H1 (cell line): ENCODE data around the gene TRNAU1AP. TPM values are rescaled to one million over a fixed set of nuclear protein-coding genes. Genes with fewer than 3 reads are reported as not detected.

Source experiments
- CTCF ChIA-PET: fragments of 300-600 bp; sonication (Branson Sonifier 250); formaldehyde crosslinking; loops from one replicate; lab custom pipeline; 2021; ENCODE audit not compliant: partially characterized antibody; lab: Charles Lee
- POLR2A ChIA-PET: fragments of 300-600 bp; sonication (Branson Sonifier 250); formaldehyde crosslinking; loops from one replicate; lab custom pipeline; 2021; ENCODE audit warnings: inconsistent platforms; ENCODE audit not compliant: partially characterized antibody; lab: Charles Lee
- DNase-seq, 2 experiments: peaks; one replicate each; pipeline versions ENCODE4 v3.0.0 to v3.0.0-alpha.2; 2010 to 2022; ENCODE audit warnings: low spot score in 2 of 2, low read depth in 1 of 2, mixed read lengths in 1 of 2
- FAIRE-seq: peaks from 2 replicates; lab custom pipeline; 2011; peaks lifted over from hg19 to GRCh38; lab: Jason Lieb, UNC
- H2AFZ ChIP-seq: 2 replicates; pipeline ENCODE4 v1.8.1; 2012; ENCODE audit warnings: low read length, inconsistent platforms
- H2AK5ac ChIP-seq: 2 replicates; pipeline ENCODE4 v1.6.1; 2013; ENCODE audit warnings: low read depth, low read length
- H2BK120ac ChIP-seq: replicated peaks from 2 replicates; pipeline ENCODE3; 2013; ENCODE audit warnings: low read depth, low read length, inconsistent platforms
- H2BK12ac ChIP-seq: 2 replicates; pipeline ENCODE4 v1.6.1; 2013; ENCODE audit warnings: low read depth, low read length
- H2BK15ac ChIP-seq: 2 replicates; pipeline ENCODE4 v1.6.1; 2013; ENCODE audit warnings: low read length
- H2BK20ac ChIP-seq: 2 replicates; pipeline ENCODE4 v1.6.1; 2013; ENCODE audit warnings: low read length
- H2BK5ac ChIP-seq: 2 replicates; pipeline ENCODE4 v1.6.1; 2013; ENCODE audit warnings: low read depth, low read length
- H3K14ac ChIP-seq: 2 replicates; pipeline ENCODE4 v1.6.1; 2013; ENCODE audit warnings: inconsistent platforms; ENCODE audit not compliant: insufficient read length
- H3K18ac ChIP-seq: 2 replicates; pipeline ENCODE4 v1.6.1; 2013; ENCODE audit warnings: low read length; ENCODE audit errors: extremely low read depth
- H3K23ac ChIP-seq: 2 replicates; pipeline ENCODE4 v1.6.1; 2013; ENCODE audit warnings: inconsistent platforms; ENCODE audit not compliant: insufficient read length
- H3K23me2 ChIP-seq: 2 replicates; pipeline ENCODE4 v1.6.1; 2013; ENCODE audit warnings: low read depth, low read length
- H3K27ac ChIP-seq: 2 replicates; pipeline ENCODE4 v1.6.1; 2011; ENCODE audit warnings: low read depth, low read length, inconsistent platforms
- H3K27me3 ChIP-seq, 4 experiments: replicated peaks in 1 of 4; 1 replicate in 1 of 4; 2 replicates in 3 of 4; pipeline versions ENCODE4 v1.6.1 to v1.8.1; 2011 to 2013; ENCODE audit warnings: low read length in 3 of 4, mild to moderate bottlenecking in 3 of 4, inconsistent platforms in 2 of 4, mixed read lengths in 2 of 4, moderate library complexity in 1 of 4; ENCODE audit not compliant: control insufficient read depth in 3 of 4, insufficient read depth in 3 of 4; ENCODE audit errors: extremely low read depth in 1 of 4
- H3K36me3 ChIP-seq, 4 experiments: 2 replicates each; pipeline versions ENCODE4 v1.6.1 to v1.8.1; 2011 to 2013; ENCODE audit warnings: mild to moderate bottlenecking in 4 of 4, low read length in 3 of 4, moderate library complexity in 2 of 4, control low read depth in 1 of 4, inconsistent platforms in 1 of 4; ENCODE audit not compliant: insufficient read depth in 4 of 4, control insufficient read depth in 2 of 4
- H3K4ac ChIP-seq: replicated peaks from 2 replicates; pipeline ENCODE3; 2013; ENCODE audit warnings: low read length, low read depth, mixed read lengths, inconsistent platforms; ENCODE audit not compliant: insufficient read length
- H3K4me1 ChIP-seq, 4 experiments: replicated peaks in 1 of 4; 1 replicate in 1 of 4; 2 replicates in 3 of 4; pipeline versions ENCODE4 v1.6.1 to v1.8.1; 2011 to 2013; ENCODE audit warnings: low read length in 3 of 4, inconsistent platforms in 2 of 4, mixed read lengths in 1 of 4; ENCODE audit not compliant: insufficient read depth in 4 of 4, control insufficient read depth in 3 of 4
- H3K4me2 ChIP-seq, 2 experiments: 2 replicates each; pipeline versions ENCODE4 v1.6.1 to v1.8.1; 2011 to 2013; ENCODE audit warnings: low read depth in 2 of 2, low read length in 2 of 2, control low read depth in 1 of 2, inconsistent platforms in 1 of 2, mild to moderate bottlenecking in 1 of 2; ENCODE audit not compliant: insufficient read depth in 1 of 2
- H3K4me3 ChIP-seq, 4 experiments: fragments of 200-600, 300-600 bp in 1 of 4; sonication (generic), shearing (Covaris generic), sonication (Bioruptor Twin) in 1 of 4; 2 replicates each; pipeline versions ENCODE4 v1.5.1 to v1.8.1; 2011 to 2016; ENCODE audit warnings: low read length in 4 of 4, low read depth in 3 of 4, control low read depth in 2 of 4, inconsistent platforms in 2 of 4, mild to moderate bottlenecking in 2 of 4, mixed read lengths in 1 of 4, moderate library complexity in 1 of 4; ENCODE audit not compliant: insufficient read depth in 2 of 4; ENCODE audit errors: extremely low read depth in 1 of 4
- H3K56ac ChIP-seq: replicated peaks from 2 replicates; pipeline ENCODE3; 2013; ENCODE audit warnings: low read depth, mild to moderate bottlenecking, mixed read lengths, low read length, inconsistent platforms; ENCODE audit not compliant: insufficient read length
- H3K79me1 ChIP-seq: 2 replicates; pipeline ENCODE4 v1.6.1; 2013; ENCODE audit warnings: low read depth, low read length, control low read depth
- H3K79me2 ChIP-seq, 2 experiments: 2 replicates each; pipeline versions ENCODE4 v1.6.1 to v1.8.1; 2012 to 2013; ENCODE audit warnings: low read length in 2 of 2, mild to moderate bottlenecking in 2 of 2, inconsistent platforms in 1 of 2; ENCODE audit not compliant: insufficient read depth in 2 of 2, control insufficient read depth in 1 of 2
- H3K9ac ChIP-seq, 4 experiments: replicated peaks in 1 of 4; 1 replicate in 1 of 4; 2 replicates in 3 of 4; pipeline versions ENCODE4 v1.6.1 to v1.8.1; 2011 to 2013; ENCODE audit warnings: low read depth in 3 of 4, low read length in 3 of 4, control low read depth in 2 of 4, mild to moderate bottlenecking in 2 of 4, moderate library complexity in 2 of 4, inconsistent platforms in 1 of 4; ENCODE audit errors: extremely low read depth in 1 of 4
- H3K9me3 ChIP-seq, 2 experiments: 2 replicates each; pipeline versions ENCODE4 v1.6.1 to v1.8.1; 2012 to 2013; ENCODE audit warnings: mild to moderate bottlenecking in 2 of 2, moderate library complexity in 2 of 2, control low read depth in 1 of 2, inconsistent platforms in 1 of 2, low read depth in 1 of 2, low read length in 1 of 2, mixed read lengths in 1 of 2; ENCODE audit not compliant: insufficient read depth in 2 of 2
- H4K20me1 ChIP-seq, 2 experiments: replicated peaks in 1 of 2; 2 replicates each; pipeline versions ENCODE3 to v1.8.1; 2011 to 2013; ENCODE audit warnings: inconsistent platforms in 2 of 2, low read length in 2 of 2, mild to moderate bottlenecking in 1 of 2; ENCODE audit not compliant: insufficient read depth in 2 of 2, control insufficient read depth in 1 of 2
- H4K5ac ChIP-seq: 2 replicates; pipeline ENCODE4 v1.6.1; 2013; ENCODE audit warnings: low read length, low read depth, mixed read lengths, inconsistent platforms; ENCODE audit not compliant: insufficient read length
- H4K8ac ChIP-seq: 2 replicates; pipeline ENCODE4 v1.8.0; 2013; ENCODE audit warnings: mild to moderate bottlenecking, moderate library complexity, low read length, inconsistent platforms; ENCODE audit not compliant: insufficient read depth; ENCODE audit errors: extremely low read depth
- H4K91ac ChIP-seq: replicated peaks from 2 replicates; pipeline ENCODE3; 2013; ENCODE audit warnings: low read length, mixed read lengths, inconsistent platforms; ENCODE audit not compliant: insufficient read length
- ATF3 ChIP-seq: IDR thresholded peaks from 2 replicates; pipeline ENCODE4 v1.6.1; 2011; ENCODE audit warnings: low read depth, mild to moderate bottlenecking, low read length; ENCODE audit not compliant: insufficient read depth
- GTF2F1 ChIP-seq: IDR thresholded peaks from 2 replicates; pipeline ENCODE4 v1.6.1; 2012; ENCODE audit warnings: low read depth, low read length, improper control_type of control experiment, borderline replicate concordance
- HDAC2 ChIP-seq, 2 experiments: fragments of 300-600 bp in 1 of 2; sonication (generic) in 1 of 2; IDR thresholded peaks; 2 replicates each; pipeline ENCODE4 v1.6.1; 2011 to 2012; ENCODE audit warnings: low read depth in 2 of 2, low read length in 2 of 2, mild to moderate bottlenecking in 2 of 2, moderate library complexity in 2 of 2, borderline replicate concordance in 1 of 2, inconsistent platforms in 1 of 2
- HDAC6 ChIP-seq: IDR thresholded peaks from one replicate; pipeline ENCODE4 v1.7.1; 2012; ENCODE audit warnings: low read depth, mild to moderate bottlenecking, inconsistent platforms, low read length, moderate library complexity
- RBBP5 ChIP-seq: IDR thresholded peaks from 2 replicates; pipeline ENCODE4 v1.7.1; 2012; ENCODE audit warnings: low read depth, mild to moderate bottlenecking, inconsistent platforms, low read length, moderate library complexity, borderline replicate concordance
- SIN3A ChIP-seq, 2 experiments: IDR thresholded peaks in 1 of 2; conservative IDR thresholded peaks in 1 of 2; 2 replicates each; pipeline ENCODE4 v1.6.1; 2011 to 2012; ENCODE audit warnings: low read length in 2 of 2, improper control_type of control experiment in 1 of 2, low read depth in 1 of 2, mild to moderate bottlenecking in 1 of 2
- SP4 ChIP-seq: IDR thresholded peaks from 2 replicates; pipeline ENCODE4 v1.6.1; 2012; ENCODE audit warnings: low read length, inconsistent platforms
- TAF7 ChIP-seq: optimal IDR thresholded peaks from 2 replicates; pipeline ENCODE3; 2011; ENCODE audit warnings: low read depth, mild to moderate bottlenecking, inconsistent platforms, low read length, moderate library complexity, borderline replicate concordance
- TBP ChIP-seq: IDR thresholded peaks from 2 replicates; pipeline ENCODE4 v1.6.1; 2011; ENCODE audit warnings: low read depth, low read length, improper control_type of control experiment
- TEAD4 ChIP-seq: IDR thresholded peaks from 2 replicates; pipeline ENCODE4 v1.6.1; 2012; ENCODE audit warnings: low read depth, low read length, inconsistent platforms, mixed read lengths
- WGBS, 2 experiments: shearing (Covaris generic) in 1 of 2; methylation state at CpG; one replicate each; pipeline versions ENCODE4 v1.1.6 to v1.1.7; 2013 to 2015; ENCODE audit warnings: low lambda C conversion rate in 2 of 2, mixed read lengths in 2 of 2, inconsistent platforms in 1 of 2, low coverage in 1 of 2, missing lambda C conversion rate in 1 of 2; ENCODE audit not compliant: insufficient replicate concordance in 2 of 2, insufficient coverage in 1 of 2, insufficient read length in 1 of 2; ENCODE audit errors: extremely low coverage in 1 of 2, missing lambda C conversion rate in 1 of 2; 5-methylcytosine and 5-hydroxymethylcytosine counted together
- polyA plus RNA-seq, 7 experiments: library from polyadenylated mRNA; depleted of rRNA in 3 of 7; stranded (reverse) in 5 of 7; unstranded in 2 of 7; fragments of >200 nt in 5 of 7; fragments of 200-250 nt in 2 of 7; gene quantifications; 1 replicate in 5 of 7; 2 replicates in 1 of 7; 4 replicates in 1 of 7; pipeline versions ENCODE4 v1.2.1 to v1.2.3, GENCODE V29; 2011 to 2013; ENCODE audit warnings: missing spikeins in 2 of 7, mixed read lengths in 2 of 7
- total RNA-seq: library from RNA; stranded (reverse); fragmentation: NEBNext Ultra II Directional; extraction: Animal tissue kit (Norgen Biotek cat#: 25700); gene quantifications from 2 replicates; pipeline ENCODE4 v1.2.1, GENCODE V29; 2021

Gene TRNAU1AP
- total and polyA plus RNA-seq, 2 of the 8 experiments (the other 6 are each of a cell fraction or from before 2014, with no cell fraction given) = 35.2 to 37.1 TPM

- Histone ChIP-seq H3K4me3 (0 out of 8 replicates have a peak overlapping the region, but pooled peaks of 1 of the 4 experiments have one; percentile 13), H3K27ac (no peak overlapping the region), H2BK20ac (peak overlapping the region; percentile 61; the same call in 1 of the 2 replicates), H2BK15ac (no peak overlapping the region), H3K79me1 (peaks cover 19% of the 10 kb centered on the region), H3K4me2 (0 out of 4 replicates have a peak overlapping the region, but pooled peaks of 1 of the 2 experiments have one; percentile 12), H2AFZ (no peak overlapping the region), H4K8ac (no peak overlapping the region), H3K27me3 (no peaks in the 10 kb centered on the region), H3K9ac (no peak overlapping the region), H4K20me1 (peaks cover 3 to 7% of the 10 kb centered on the region in 2 experiments), H3K23me2 (peaks cover 6% of the 10 kb centered on the region), H3K36me3 (peaks cover 0 to 11% (median 4%) of the 10 kb centered on the region in 4 experiments; a peak in 2 of 8 replicates), H3K79me2 (peaks cover 14 to 70% of the 10 kb centered on the region in 2 experiments; a peak in 3 of 4 replicates), H2BK120ac (no peak overlapping the region), H3K4ac (no peak overlapping the region), H4K5ac (no peak overlapping the region), H3K9me3 (no peaks in the 10 kb centered on the region), H3K18ac (peak overlapping the region; percentile 38; the same call in 1 of the 2 replicates), H2BK5ac (peak overlapping the region; percentile 49; the same call in 1 of the 2 replicates), H4K91ac (no peak overlapping the region), H2AK5ac (no peak overlapping the region; the same call in 1 of the 2 replicates), H3K4me1 (peaks cover 7 to 16% (median 11%) of the 10 kb centered on the region in 4 experiments), H3K23ac (no peak overlapping the region), H3K56ac (no peak overlapping the region), H2BK12ac (peak overlapping the region; percentile 71; the same call in 1 of the 2 replicates), H3K14ac (no peak overlapping the region)
- CTCF ChIA-PET = interaction anchor here (0.8 to 8.0 kb wide), 4 partner anchors 16 to 81 kb away, joined by 3 to 59 read pairs (median 4); no protein-coding TSS in a partner anchor
- WGBS, 2 experiments = 89% methylated on average over 6 of the region's 6 CpGs; no CpG with 5 or more reads in 1 of the 2 experiments
- POLR2A ChIA-PET = interaction anchor here (0.6 to 31.3 kb wide), 14 partner anchors 9 to 79 kb away, joined by 3 to 660 read pairs (median 4); partner anchors contain the start of genes RAB42 and RCC1
- FAIRE-seq = no peak
- DNase-seq = no peak
- TF ChIP-seq RBBP5 (no peak), SIN3A (conservative IDR thresholded peaks at IDR 0.05 in 1 of 2, IDR thresholded peaks at IDR 0.05 in 1 of 2; ENCODE audit: low read depth in 1 of 2, low read length in 2 of 2) (no peak), HDAC2 (IDR thresholded peaks at IDR 0.05; ENCODE audit: borderline replicate concordance in 1 of 2, low read depth in 2 of 2, low read length in 2 of 2) (no peak), HDAC6 (no peak), GTF2F1 (no peak), TEAD4 (no peak), TAF7 (no peak), TBP (no peak), SP4 (no peak), ATF3 (no peak)
Observed at GRCh38 chr1:28521502-28522164, 31.3 kb upstream of the TRNAU1AP start.
